HepG2 (cell line): ENCODE measurements around the gene FECH. TPM values are rescaled to one million over a fixed set of nuclear protein-coding genes. Genes with fewer than 3 reads are reported as not detected.

Source experiments
- HIVEP1 ChIP-seq: sonication (generic); formaldehyde crosslinking; IDR thresholded peaks from 2 replicates; pipeline ENCODE4 v1.4.0; 2020; ENCODE audit warnings: mild to moderate bottlenecking, missing genetic modification reagents
- NFRKB ChIP-seq: fragments of 450-650 bp; IDR thresholded peaks from 2 replicates; pipeline ENCODE4 v1.6.1; 2017
- PAF1 ChIP-seq: IDR thresholded peaks from 2 replicates; pipeline ENCODE4 v1.6.1; 2016; ENCODE audit warnings: missing genetic modification reagents, missing compliant biosample characterization
- PHF20 ChIP-seq: sonication (generic); formaldehyde crosslinking; IDR thresholded peaks from 2 replicates; pipeline ENCODE4 v1.5.0; 2020; ENCODE audit warnings: mild to moderate bottlenecking, missing genetic modification reagents
- PHF8 ChIP-seq: sonication (generic); formaldehyde crosslinking; IDR thresholded peaks from 2 replicates; pipeline ENCODE4 v1.5.0; 2020; ENCODE audit warnings: missing genetic modification reagents
- RBFOX2 ChIP-seq: fragments of 200-400 bp; formaldehyde crosslinking; IDR thresholded peaks from 2 replicates; pipeline ENCODE4 v1.6.1; 2017; ENCODE audit warnings: low read depth, mild to moderate bottlenecking, low read length
- RXRA ChIP-seq: sonication (generic); formaldehyde crosslinking; IDR thresholded peaks from 2 replicates; pipeline ENCODE4 v1.5.1; 2020; ENCODE audit warnings: missing genetic modification reagents
- SKI ChIP-seq: fragments of 450-650 bp; IDR thresholded peaks from one replicate; pipeline ENCODE4 v1.6.1; 2018; ENCODE audit warnings: mild to moderate bottlenecking; ENCODE audit not compliant: partially characterized antibody
- ZNF317 ChIP-seq: sonication (generic); formaldehyde crosslinking; IDR thresholded peaks from 2 replicates; pipeline ENCODE4 v1.5.0; 2020; ENCODE audit warnings: mild to moderate bottlenecking, missing genetic modification reagents
- ZNF720 ChIP-seq: sonication (generic); formaldehyde crosslinking; IDR thresholded peaks from 2 replicates; pipeline ENCODE4 v1.4.0; 2020; ENCODE audit warnings: missing genetic modification reagents
- ZNF768 ChIP-seq: sonication (generic); formaldehyde crosslinking; IDR thresholded peaks from 2 replicates; pipeline ENCODE4 v1.4.0; 2020; ENCODE audit warnings: missing genetic modification reagents
- ZNF772 ChIP-seq: sonication (generic); formaldehyde crosslinking; IDR thresholded peaks from 2 replicates; pipeline ENCODE4 v1.5.0; 2020; ENCODE audit warnings: mild to moderate bottlenecking, missing genetic modification reagents
- ZSCAN20 ChIP-seq: sonication (generic); formaldehyde crosslinking; IDR thresholded peaks from 2 replicates; pipeline ENCODE4 v1.4.0; 2020; ENCODE audit warnings: missing genetic modification reagents, mild to moderate bottlenecking, borderline replicate concordance
- polyA plus RNA-seq, 8 experiments: library from polyadenylated mRNA; depleted of rRNA in 3 of 8; stranded (reverse) in 7 of 8; unstranded in 1 of 8; fragments of >200 nt; fragmentation: Illumina TruSeq in 4 of 8; extraction: Trizol in 4 of 8; gene quantifications; 2 replicates each; pipeline versions ENCODE4 v1.2.1 to v1.2.3, GENCODE V29; 2011 to 2016; ENCODE audit warnings: low read depth in 4 of 8, missing spikeins in 1 of 8, mixed read lengths in 1 of 8; ENCODE audit not compliant: insufficient read depth in 1 of 8
- total RNA-seq, 5 experiments: library from RNA; depleted of rRNA; stranded (reverse); fragments of >200 nt; fragmentation: Illumina TruSeq; extraction: Trizol; gene quantifications; 2 replicates each; pipeline ENCODE4 v1.2.3, GENCODE V29; 2016; ENCODE audit warnings: low read depth in 1 of 5
- TF ChIP-seq, protein P1 (sequence below): sonication (generic); formaldehyde crosslinking; IDR thresholded peaks from 2 replicates; pipeline ENCODE4 v1.5.1; 2020; ENCODE audit warnings: mild to moderate bottlenecking, missing genetic modification reagents
- TF ChIP-seq, protein P2 (sequence below): sonication (generic); formaldehyde crosslinking; IDR thresholded peaks from 2 replicates; pipeline ENCODE4 v1.5.0; 2020; ENCODE audit warnings: missing genetic modification reagents, mild to moderate bottlenecking, borderline replicate concordance
- TF ChIP-seq, protein P3 (sequence below): sonication (generic); formaldehyde crosslinking; IDR thresholded peaks from 2 replicates; pipeline ENCODE4 v1.5.0; 2020; ENCODE audit warnings: mild to moderate bottlenecking, low read depth, missing genetic modification reagents, borderline replicate concordance
- TF ChIP-seq, protein P4 (sequence below): sonication (generic); formaldehyde crosslinking; conservative IDR thresholded peaks from 2 replicates; pipeline ENCODE4 v1.8.1; 2023; ENCODE audit warnings: missing genetic modification reagents
- TF ChIP-seq, protein P5 (sequence below): sonication (generic); formaldehyde crosslinking; IDR thresholded peaks from 2 replicates; pipeline ENCODE4 v1.8.1; 2023; ENCODE audit warnings: missing genetic modification reagents, mild to moderate bottlenecking, borderline replicate concordance
- TF ChIP-seq, protein P6 (sequence below): sonication (generic); formaldehyde crosslinking; IDR thresholded peaks from 2 replicates; pipeline ENCODE4 v1.4.0; 2020; ENCODE audit warnings: mild to moderate bottlenecking, missing genetic modification reagents, borderline replicate concordance

FECH gene
- total and polyA plus RNA-seq, 2 of the 13 experiments (the other 11 are each of a cell fraction or from before 2014, with no cell fraction given), result 14.7 to 21.9 TPM

DNA sequence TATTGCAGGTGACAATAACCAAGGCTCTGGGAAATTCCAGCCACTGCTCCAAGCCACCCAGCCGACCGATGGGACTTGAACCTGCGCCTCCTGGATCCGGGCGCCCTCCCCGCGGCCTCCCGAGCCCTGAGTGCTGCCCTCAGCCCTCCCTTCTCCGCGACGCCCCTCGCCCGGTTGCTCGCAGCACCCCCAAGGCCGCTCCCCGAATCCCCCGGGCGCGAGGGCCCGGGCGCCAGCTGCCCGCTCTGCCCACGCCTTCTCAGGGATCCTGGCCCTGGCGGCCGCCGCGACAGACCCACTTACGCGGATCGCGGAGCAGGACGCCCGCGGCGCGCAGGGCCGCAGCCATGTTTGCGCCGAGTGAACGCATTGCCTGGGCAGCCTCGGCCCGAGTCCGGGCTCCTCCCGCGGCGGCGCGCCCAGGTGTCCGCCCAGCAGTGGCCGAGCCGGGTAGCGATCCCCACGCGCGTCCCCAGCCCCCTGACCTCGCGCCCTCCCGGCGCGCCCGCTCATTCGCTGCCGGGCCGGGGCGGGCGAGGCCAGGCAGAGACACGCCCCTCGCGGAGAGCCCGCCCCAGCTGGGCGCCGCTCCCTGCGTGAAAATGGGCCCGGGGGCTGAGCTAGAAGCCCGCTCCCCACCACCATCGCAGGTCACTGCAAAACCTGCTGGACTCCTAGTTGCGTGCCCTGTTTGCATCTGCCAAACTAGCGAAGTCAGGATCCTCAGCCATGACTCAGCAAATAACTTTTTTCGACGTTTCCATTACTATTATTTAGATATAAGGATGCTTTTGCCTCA is at the start of gene FECH (continued):
- TF ChIP-seq, protein P1, sequence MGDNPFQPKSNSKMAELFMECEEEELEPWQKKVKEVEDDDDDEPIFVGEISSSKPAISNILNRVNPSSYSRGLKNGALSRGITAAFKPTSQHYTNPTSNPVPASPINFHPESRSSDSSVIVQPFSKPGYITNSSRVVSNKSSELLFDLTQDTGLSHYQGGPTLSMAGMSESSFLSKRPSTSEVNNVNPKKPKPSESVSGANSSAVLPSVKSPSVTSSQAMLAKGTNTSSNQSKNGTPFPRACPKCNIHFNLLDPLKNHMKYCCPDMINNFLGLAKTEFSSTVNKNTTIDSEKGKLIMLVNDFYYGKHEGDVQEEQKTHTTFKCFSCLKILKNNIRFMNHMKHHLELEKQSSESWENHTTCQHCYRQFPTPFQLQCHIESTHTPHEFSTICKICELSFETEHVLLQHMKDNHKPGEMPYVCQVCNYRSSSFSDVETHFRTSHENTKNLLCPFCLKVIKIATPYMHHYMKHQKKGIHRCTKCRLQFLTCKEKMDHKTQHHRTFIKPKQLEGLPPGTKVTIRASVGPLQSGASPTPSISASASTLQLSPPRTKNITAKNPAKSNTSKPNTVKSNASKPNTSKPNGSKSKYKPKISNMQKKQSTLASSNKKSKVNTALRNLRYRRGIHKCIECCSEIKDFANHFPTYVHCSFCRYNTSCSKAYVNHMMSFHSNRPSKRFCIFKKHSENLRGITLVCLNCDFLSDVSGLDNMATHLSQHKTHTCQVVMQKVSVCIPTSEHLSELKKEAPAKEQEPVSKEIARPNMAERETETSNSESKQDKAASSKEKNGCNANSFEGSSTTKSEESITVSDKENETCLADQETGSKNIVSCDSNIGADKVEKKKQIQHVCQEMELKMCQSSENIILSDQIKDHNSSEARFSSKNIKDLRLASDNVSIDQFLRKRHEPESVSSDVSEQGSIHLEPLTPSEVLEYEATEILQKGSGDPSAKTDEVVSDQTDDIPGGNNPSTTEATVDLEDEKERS, result no peak
- TF ChIP-seq ZNF772 (CRISPR knock-in tag) (no peak; the same call in 1 of the 2 replicates), PHF20 (no peak), SKI (peak; percentile 25), ZNF768 (CRISPR knock-in tag) (peak; percentile 76), ZNF720 (CRISPR knock-in tag) (no peak), ZNF317 (CRISPR knock-in tag) (no peak), PAF1 (CRISPR knock-in tag) (no peak), ZSCAN20 (no peak), PHF8 (peak; percentile 80), RBFOX2 (peak; percentile 85), NFRKB (no peak), HIVEP1 (no peak), RXRA (CRISPR knock-in tag) (no peak; the same call in 1 of the 2 replicates)
- TF ChIP-seq, protein P2, sequence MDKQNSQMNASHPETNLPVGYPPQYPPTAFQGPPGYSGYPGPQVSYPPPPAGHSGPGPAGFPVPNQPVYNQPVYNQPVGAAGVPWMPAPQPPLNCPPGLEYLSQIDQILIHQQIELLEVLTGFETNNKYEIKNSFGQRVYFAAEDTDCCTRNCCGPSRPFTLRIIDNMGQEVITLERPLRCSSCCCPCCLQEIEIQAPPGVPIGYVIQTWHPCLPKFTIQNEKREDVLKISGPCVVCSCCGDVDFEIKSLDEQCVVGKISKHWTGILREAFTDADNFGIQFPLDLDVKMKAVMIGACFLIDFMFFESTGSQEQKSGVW (CRISPR knock-in tag), result no peak
- TF ChIP-seq, protein P3, sequence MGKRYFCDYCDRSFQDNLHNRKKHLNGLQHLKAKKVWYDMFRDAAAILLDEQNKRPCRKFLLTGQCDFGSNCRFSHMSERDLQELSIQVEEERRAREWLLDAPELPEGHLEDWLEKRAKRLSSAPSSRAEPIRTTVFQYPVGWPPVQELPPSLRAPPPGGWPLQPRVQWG, result no peak
- TF ChIP-seq, protein P4, sequence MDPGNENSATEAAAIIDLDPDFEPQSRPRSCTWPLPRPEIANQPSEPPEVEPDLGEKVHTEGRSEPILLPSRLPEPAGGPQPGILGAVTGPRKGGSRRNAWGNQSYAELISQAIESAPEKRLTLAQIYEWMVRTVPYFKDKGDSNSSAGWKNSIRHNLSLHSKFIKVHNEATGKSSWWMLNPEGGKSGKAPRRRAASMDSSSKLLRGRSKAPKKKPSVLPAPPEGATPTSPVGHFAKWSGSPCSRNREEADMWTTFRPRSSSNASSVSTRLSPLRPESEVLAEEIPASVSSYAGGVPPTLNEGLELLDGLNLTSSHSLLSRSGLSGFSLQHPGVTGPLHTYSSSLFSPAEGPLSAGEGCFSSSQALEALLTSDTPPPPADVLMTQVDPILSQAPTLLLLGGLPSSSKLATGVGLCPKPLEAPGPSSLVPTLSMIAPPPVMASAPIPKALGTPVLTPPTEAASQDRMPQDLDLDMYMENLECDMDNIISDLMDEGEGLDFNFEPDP, result no peak
- TF ChIP-seq, protein P5, sequence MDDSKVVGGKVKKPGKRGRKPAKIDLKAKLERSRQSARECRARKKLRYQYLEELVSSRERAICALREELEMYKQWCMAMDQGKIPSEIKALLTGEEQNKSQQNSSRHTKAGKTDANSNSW (CRISPR knock-in tag), result 0 out of 2 replicates have a peak, but pooled peaks have one; percentile 71
- TF ChIP-seq, protein P6, sequence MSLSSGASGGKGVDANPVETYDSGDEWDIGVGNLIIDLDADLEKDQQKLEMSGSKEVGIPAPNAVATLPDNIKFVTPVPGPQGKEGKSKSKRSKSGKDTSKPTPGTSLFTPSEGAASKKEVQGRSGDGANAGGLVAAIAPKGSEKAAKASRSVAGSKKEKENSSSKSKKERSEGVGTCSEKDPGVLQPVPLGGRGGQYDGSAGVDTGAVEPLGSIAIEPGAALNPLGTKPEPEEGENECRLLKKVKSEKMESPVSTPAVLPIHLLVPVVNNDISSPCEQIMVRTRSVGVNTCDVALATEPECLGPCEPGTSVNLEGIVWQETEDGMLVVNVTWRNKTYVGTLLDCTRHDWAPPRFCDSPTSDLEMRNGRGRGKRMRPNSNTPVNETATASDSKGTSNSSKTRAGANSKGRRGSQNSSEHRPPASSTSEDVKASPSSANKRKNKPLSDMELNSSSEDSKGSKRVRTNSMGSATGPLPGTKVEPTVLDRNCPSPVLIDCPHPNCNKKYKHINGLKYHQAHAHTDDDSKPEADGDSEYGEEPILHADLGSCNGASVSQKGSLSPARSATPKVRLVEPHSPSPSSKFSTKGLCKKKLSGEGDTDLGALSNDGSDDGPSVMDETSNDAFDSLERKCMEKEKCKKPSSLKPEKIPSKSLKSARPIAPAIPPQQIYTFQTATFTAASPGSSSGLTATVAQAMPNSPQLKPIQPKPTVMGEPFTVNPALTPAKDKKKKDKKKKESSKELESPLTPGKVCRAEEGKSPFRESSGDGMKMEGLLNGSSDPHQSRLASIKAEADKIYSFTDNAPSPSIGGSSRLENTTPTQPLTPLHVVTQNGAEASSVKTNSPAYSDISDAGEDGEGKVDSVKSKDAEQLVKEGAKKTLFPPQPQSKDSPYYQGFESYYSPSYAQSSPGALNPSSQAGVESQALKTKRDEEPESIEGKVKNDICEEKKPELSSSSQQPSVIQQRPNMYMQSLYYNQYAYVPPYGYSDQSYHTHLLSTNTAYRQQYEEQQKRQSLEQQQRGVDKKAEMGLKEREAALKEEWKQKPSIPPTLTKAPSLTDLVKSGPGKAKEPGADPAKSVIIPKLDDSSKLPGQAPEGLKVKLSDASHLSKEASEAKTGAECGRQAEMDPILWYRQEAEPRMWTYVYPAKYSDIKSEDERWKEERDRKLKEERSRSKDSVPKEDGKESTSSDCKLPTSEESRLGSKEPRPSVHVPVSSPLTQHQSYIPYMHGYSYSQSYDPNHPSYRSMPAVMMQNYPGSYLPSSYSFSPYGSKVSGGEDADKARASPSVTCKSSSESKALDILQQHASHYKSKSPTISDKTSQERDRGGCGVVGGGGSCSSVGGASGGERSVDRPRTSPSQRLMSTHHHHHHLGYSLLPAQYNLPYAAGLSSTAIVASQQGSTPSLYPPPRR, result no peak
